Uterus (tissue), 2 donors: Measurements from ENCODE around the gene GBE1.

Source experiments
- POLR2A ChIP-seq, 2 donors: fragments of 450-650 bp; IDR thresholded peaks; one replicate each; pipeline ENCODE4 v1.6.1; 2016; ENCODE audit warnings: antibody characterized with exemption in 2 of 2, mild to moderate bottlenecking in 1 of 2, moderate library complexity in 1 of 2
- TF ChIP-seq, protein P1 (sequence below), 4 experiments: fragments of 200-600 bp in 2 of 4; fragments of 450-650 bp in 2 of 4; sonication (generic) in 2 of 4; IDR thresholded peaks; one replicate each; pipeline ENCODE4 v1.5.1; 2016 to 2019; ENCODE audit warnings: antibody characterized with exemption in 4 of 4, mild to moderate bottlenecking in 2 of 4, moderate library complexity in 1 of 4

GRCh38 chr3:81581966-81582599 is 179.4 kb downstream of the GBE1 start:
- TF ChIP-seq POLR2A (IDR thresholded peaks at IDR 0.05), result no peak
- TF ChIP-seq, protein P1, sequence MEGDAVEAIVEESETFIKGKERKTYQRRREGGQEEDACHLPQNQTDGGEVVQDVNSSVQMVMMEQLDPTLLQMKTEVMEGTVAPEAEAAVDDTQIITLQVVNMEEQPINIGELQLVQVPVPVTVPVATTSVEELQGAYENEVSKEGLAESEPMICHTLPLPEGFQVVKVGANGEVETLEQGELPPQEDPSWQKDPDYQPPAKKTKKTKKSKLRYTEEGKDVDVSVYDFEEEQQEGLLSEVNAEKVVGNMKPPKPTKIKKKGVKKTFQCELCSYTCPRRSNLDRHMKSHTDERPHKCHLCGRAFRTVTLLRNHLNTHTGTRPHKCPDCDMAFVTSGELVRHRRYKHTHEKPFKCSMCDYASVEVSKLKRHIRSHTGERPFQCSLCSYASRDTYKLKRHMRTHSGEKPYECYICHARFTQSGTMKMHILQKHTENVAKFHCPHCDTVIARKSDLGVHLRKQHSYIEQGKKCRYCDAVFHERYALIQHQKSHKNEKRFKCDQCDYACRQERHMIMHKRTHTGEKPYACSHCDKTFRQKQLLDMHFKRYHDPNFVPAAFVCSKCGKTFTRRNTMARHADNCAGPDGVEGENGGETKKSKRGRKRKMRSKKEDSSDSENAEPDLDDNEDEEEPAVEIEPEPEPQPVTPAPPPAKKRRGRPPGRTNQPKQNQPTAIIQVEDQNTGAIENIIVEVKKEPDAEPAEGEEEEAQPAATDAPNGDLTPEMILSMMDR (IDR thresholded peaks at IDR 0.05), result peak in 3 of 4 experiments; percentile 34 to 49 (median 35)
